ENCODE results near the gene SLC12A9.

Gene SLC12A9

GRCh38 chr7:100864263-100864845 lies 11.8 kb downstream of the SLC12A9 start:
- no peak for DNase-seq

- DNase-seq = no peak
Observed at GRCh38 chr7:100865372-100865911, 12.9 kb downstream of the SLC12A9 start.

- DNase-seq = peak in 1 of 5 donors; percentile 35
Observed at GRCh38 chr7:100865938-100866728, 13.6 kb downstream of the SLC12A9 start.

- DNase-seq = no peak
Observed at GRCh38 chr7:100866729-100867039, 14.2 kb downstream of the SLC12A9 start.

- DNase-seq = peak in 3 of 5 donors; percentile 29 to 54 (median 31)
Observed at GRCh38 chr7:100867040-100867775, 14.7 kb downstream of the SLC12A9 start, which contains the start of gene TRIP6. TRIP6 (plus strand) TSS chr7:100867387; CDS start chr7:100867498, 111 bp downstream.

- no peak for DNase-seq
Observed at GRCh38 chr7:100867776-100868485, 15.4 kb downstream of the SLC12A9 start.

- no peak for DNase-seq
Observed at GRCh38 chr7:100873599-100874299, 21.2 kb downstream of the SLC12A9 start.

- DNase-seq = no peak
Observed at GRCh38 chr7:100874300-100874576, 21.7 kb downstream of the SLC12A9 start.

- DNase-seq = peak; percentile 95 to 98 (median 96)
Observed at GRCh38 chr7:100874577-100875355, 22.3 kb downstream of the SLC12A9 start, which contains the start of gene SRRT. SRRT (plus strand) TSS chr7:100875103; CDS start chr7:100875591, 488 bp downstream.

- DNase-seq = peak in 1 of 5 donors; percentile 47
Observed at GRCh38 chr7:100875356-100875751, 22.8 kb downstream of the SLC12A9 start.

- no peak for DNase-seq
Observed at GRCh38 chr7:100878013-100878412, 25.5 kb downstream of the SLC12A9 start.

GRCh38 chr7:100878685-100879084 lies 26.2 kb downstream of the SLC12A9 start:
- DNase-seq = no peak

- no peak for DNase-seq
Observed at GRCh38 chr7:100879685-100880261, 27.3 kb downstream of the SLC12A9 start.

- no peak for DNase-seq
Observed at GRCh38 chr7:100880645-100881044, 28.1 kb downstream of the SLC12A9 start.

GRCh38 chr7:100881136-100881535 lies 28.6 kb downstream of the SLC12A9 start:
- DNase-seq = no peak

- DNase-seq = no peak
Observed at GRCh38 chr7:100882201-100882600, 29.7 kb downstream of the SLC12A9 start.

GRCh38 chr7:100882785-100883526 lies 30.4 kb downstream of the SLC12A9 start:
- no peak for DNase-seq

GRCh38 chr7:100884736-100885439 lies 32.4 kb downstream of the SLC12A9 start:
- DNase-seq = peak in 1 of 5 donors; percentile 50

- DNase-seq = no peak
Observed at GRCh38 chr7:100885440-100886141, 33.1 kb downstream of the SLC12A9 start.
